Sigmoid colon (tissue), 7 donors: ENCODE measurements around the gene MTFP1. TPM values are rescaled to one million over a fixed set of nuclear protein-coding genes. Genes with fewer than 3 reads are reported as not detected.

Experiments
- DNase-seq: peaks from one replicate; pipeline ENCODE4 v3.0.0-alpha.2; 2019
- H3K27ac ChIP-seq, 4 donors: fragments of 200-600 bp; sonication (generic); one replicate each; pipeline ENCODE4 v1.5.1; 2016 to 2019; ENCODE audit warnings: mild to moderate bottlenecking in 1 of 4
- H3K27me3 ChIP-seq, 3 donors: fragments of 200-600 bp; sonication (generic); one replicate each; pipeline ENCODE4 v1.5.1; 2019; ENCODE audit warnings: mild to moderate bottlenecking in 1 of 3
- H3K36me3 ChIP-seq, 4 donors: fragments of 200-600 bp; sonication (generic); one replicate each; pipeline ENCODE4 v1.5.1; 2016 to 2019
- H3K4me1 ChIP-seq, 4 donors: fragments of 200-600 bp; sonication (generic); one replicate each; pipeline ENCODE4 v1.5.1; 2017 to 2019
- H3K4me3 ChIP-seq, 4 donors: fragments of 200-600 bp; sonication (generic); one replicate each; pipeline ENCODE4 v1.5.1; 2017 to 2019; ENCODE audit warnings: mild to moderate bottlenecking in 2 of 4, moderate library complexity in 1 of 4
- H3K9me3 ChIP-seq, 4 donors: fragments of 200-600 bp in 3 of 4; sonication (generic) in 3 of 4; one replicate each; pipeline versions ENCODE4 v1.5.1 to v1.6.1; 2013 to 2019
- CTCF ChIP-seq, 4 experiments: fragments of 450-650 bp in 3 of 4; fragments of 200-600 bp in 1 of 4; IDR thresholded peaks; one replicate each; pipeline ENCODE4 v1.5.1; 2016 to 2019; ENCODE audit warnings: antibody characterized with exemption in 4 of 4, mild to moderate bottlenecking in 3 of 4, moderate library complexity in 2 of 4
- EP300 ChIP-seq, 4 donors: sonication (generic); formaldehyde crosslinking; IDR thresholded peaks; one replicate each; pipeline ENCODE4 v1.6.1; 2017; ENCODE audit warnings: antibody characterized with exemption in 4 of 4
- POLR2A ChIP-seq, 2 donors: fragments of 450-650 bp; IDR thresholded peaks; one replicate each; pipeline ENCODE4 v1.6.1; 2016; ENCODE audit warnings: antibody characterized with exemption in 2 of 2, mild to moderate bottlenecking in 2 of 2, moderate library complexity in 2 of 2
- POLR2AphosphoS5 ChIP-seq, 4 donors: sonication (generic); formaldehyde crosslinking; IDR thresholded peaks; one replicate each; pipeline ENCODE4 v1.6.1; 2017; ENCODE audit warnings: antibody characterized with exemption in 4 of 4
- WGBS, 2 donors: extraction: QIAGEN DNeasy Blood & Tissue Kit; methylation state at CpG; one replicate each; pipeline ENCODE4 v1.1.7; 2013; 5-methylcytosine and 5-hydroxymethylcytosine counted together
- intact Hi-C: fragments of 100-400 bp; cut with DNase I; formaldehyde crosslinking; loops from one replicate; pipeline ENCODE4 v1.15.1; 2023
- polyA plus RNA-seq, 3 donors: library from polyadenylated mRNA; stranded (reverse); fragments of 200-250 nt; gene quantifications; one replicate each; pipeline ENCODE4 v1.2.3, GENCODE V29; 2013
- total RNA-seq, 4 donors: library from RNA; depleted of rRNA; stranded (reverse); fragments of >200 nt; gene quantifications; one replicate each; pipeline ENCODE4 v1.1.0, GENCODE V29; 2016
- donor health status: healthy with polysubstance abuse.
- donor health status: Bipolar disorder and iron deficiency.
- donor health status: healthy.

MTFP1 gene
- total and polyA plus RNA-seq, 7 donors, result 2.9 to 38.5 (median 7.1) TPM

GRCh38 chr22:30453731-30454510 is 28.4 kb downstream of the MTFP1 start:
- Histone ChIP-seq H3K4me1 (no peaks in the 10 kb centered on the region), H3K27me3 (peaks cover 0 to 10% (median 0%) of the 10 kb centered on the region in 3 donors), H3K27ac (no peak overlapping the region), H3K4me3 (no peak overlapping the region), H3K36me3 (no peaks in the 10 kb centered on the region), H3K9me3 (no peaks in the 10 kb centered on the region)
- whole genome bisulfite sequencing, 2 donors, result 64 to 70% methylated on average over 6 of the region's 6 CpGs
- TF ChIP-seq EP300 (IDR thresholded peaks at IDR 0.05) (no peak), POLR2A (IDR thresholded peaks at IDR 0.05) (no peak), CTCF (IDR thresholded peaks at IDR 0.05) (no peak), POLR2AphosphoS5 (IDR thresholded peaks at IDR 0.05) (no peak)
- no peak for DNase-seq
- intact Hi-C loops, result no loop called here

DNA sequence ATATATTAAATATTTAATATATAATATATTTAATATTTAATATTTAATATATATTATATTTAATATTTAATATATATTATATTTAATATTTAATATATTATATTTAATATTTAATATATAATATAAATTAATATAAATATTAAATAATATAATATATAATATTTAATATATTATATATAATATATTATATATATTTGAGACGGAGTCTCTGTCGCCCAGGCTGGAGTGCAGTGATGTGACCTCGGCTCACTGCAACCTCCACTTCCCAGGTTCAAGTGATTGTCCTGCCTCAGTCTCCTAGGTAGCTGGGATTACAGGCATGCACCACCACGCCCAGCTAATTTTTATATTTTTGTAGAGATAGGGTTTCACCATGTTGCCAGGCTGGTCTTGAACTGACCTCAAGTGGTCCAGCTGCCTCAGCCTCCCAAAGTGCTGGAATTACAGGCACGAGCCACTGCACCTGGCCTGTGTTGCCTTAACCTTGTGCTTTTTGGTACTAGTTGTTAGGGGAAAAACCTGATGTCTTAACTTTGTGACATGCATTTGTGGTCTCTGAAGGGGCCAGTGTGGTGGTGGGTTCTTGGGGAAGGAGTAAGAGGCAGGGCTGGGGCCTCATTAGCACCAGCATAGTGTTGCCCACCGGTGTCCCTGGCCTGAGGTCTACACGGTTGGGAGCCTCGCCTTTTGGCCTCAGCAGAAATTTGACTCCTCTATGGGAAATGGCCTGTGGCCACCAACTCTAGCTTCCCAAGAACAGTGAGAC is 29.7 kb downstream of the MTFP1 start:
- TF ChIP-seq POLR2AphosphoS5 (IDR thresholded peaks at IDR 0.05), result no peak
- no peak for TF ChIP-seq EP300 (IDR thresholded peaks at IDR 0.05)
- TF ChIP-seq POLR2A (IDR thresholded peaks at IDR 0.05), result no peak
- no peak for TF ChIP-seq CTCF (IDR thresholded peaks at IDR 0.05)
- Histone ChIP-seq H3K27me3 (peaks cover 0 to 12% (median 0%) of the 10 kb centered on the region in 3 donors), H3K9me3 (no peaks in the 10 kb centered on the region), H3K4me3 (no peak overlapping the region), H3K36me3 (no peaks in the 10 kb centered on the region), H3K4me1 (no peaks in the 10 kb centered on the region), H3K27ac (no peak overlapping the region)
- intact Hi-C loops, result no loop called here
- no peak for DNase-seq
- WGBS, 2 donors, result 88 to 94% methylated on average over 8 of the region's 8 CpGs

GRCh38 chr22:30457981-30458380 is 32.4 kb downstream of the MTFP1 start:
- H3K4me3 ChIP-seq, result no peak overlapping the region
- TF ChIP-seq CTCF (IDR thresholded peaks at IDR 0.05), result no peak
- TF ChIP-seq EP300 (IDR thresholded peaks at IDR 0.05), result no peak
- no peak for TF ChIP-seq POLR2AphosphoS5 (IDR thresholded peaks at IDR 0.05)
- TF ChIP-seq POLR2A (IDR thresholded peaks at IDR 0.05), result no peak
- no peak overlapping the region for H3K27ac ChIP-seq
- 75 to 86% methylated on average over 8 of the region's 8 CpGs for WGBS, 2 donors
- H3K9me3 ChIP-seq, result no peaks in the 10 kb centered on the region
- H3K36me3 ChIP-seq, result no peaks in the 10 kb centered on the region
- intact Hi-C loops, result no loop called here
- H3K4me1 ChIP-seq, result no peaks in the 10 kb centered on the region
- DNase-seq, result no peak
- H3K27me3 ChIP-seq, result peaks cover 0 to 12% (median 0%) of the 10 kb centered on the region in 3 donors

DNA sequence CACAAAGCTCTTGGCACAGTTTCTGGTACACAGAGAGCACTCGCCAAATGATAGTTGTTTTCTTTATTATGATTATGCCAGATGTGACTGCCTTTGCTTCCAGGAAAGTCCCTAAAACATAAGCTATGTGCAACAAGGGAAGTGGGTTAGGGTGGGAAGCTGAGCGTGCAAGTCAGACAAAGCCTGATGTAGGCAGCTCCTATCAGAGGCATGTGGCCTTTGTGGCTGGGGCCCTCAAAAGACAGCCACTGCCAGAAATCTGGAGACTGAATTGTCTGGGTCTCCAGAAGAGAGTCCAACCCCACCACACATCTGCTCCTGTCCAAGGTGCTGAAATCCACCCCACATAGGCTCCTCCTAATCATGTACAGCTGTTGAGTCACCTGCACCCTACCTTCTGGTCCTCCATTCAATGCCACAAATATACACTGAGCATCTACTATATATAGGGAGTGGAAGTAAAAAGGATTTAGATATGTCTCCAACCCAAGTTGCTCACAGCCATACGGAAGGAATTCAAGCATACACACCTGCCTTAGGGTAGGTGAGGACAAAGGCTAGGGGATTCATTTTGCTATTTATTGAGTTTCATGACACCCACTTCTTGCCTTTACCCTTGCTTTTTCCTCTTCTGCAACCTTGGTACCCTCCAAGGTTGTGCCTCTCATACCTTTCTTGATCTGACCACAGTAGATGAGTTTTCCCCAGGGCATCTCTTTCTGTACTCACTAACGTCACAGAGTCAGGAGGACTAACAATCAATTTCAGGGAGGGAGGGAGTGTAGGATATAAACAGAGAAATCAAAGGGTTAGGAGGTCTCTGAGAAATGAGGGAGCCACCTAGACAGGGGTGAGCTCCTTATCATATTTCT is 33.8 kb downstream of the MTFP1 start:
- no peaks in the 10 kb centered on the region for H3K36me3 ChIP-seq
- no peak for DNase-seq
- 45 to 72% methylated on average over 4 of the region's 4 CpGs for WGBS, 2 donors

More for the DNA sequence above, 33.8 kb downstream of the MTFP1 start:
- no peak overlapping the region for H3K27ac ChIP-seq
- H3K4me3 ChIP-seq, result no peak overlapping the region
- peaks cover 0 to 12% (median 0%) of the 10 kb centered on the region in 3 donors for H3K27me3 ChIP-seq
- no peaks in the 10 kb centered on the region for H3K9me3 ChIP-seq
- intact Hi-C loops, result no loop called here
- TF ChIP-seq POLR2A (IDR thresholded peaks at IDR 0.05) (no peak), EP300 (IDR thresholded peaks at IDR 0.05) (no peak), CTCF (IDR thresholded peaks at IDR 0.05) (no peak), POLR2AphosphoS5 (IDR thresholded peaks at IDR 0.05) (no peak)
- no peaks in the 10 kb centered on the region for H3K4me1 ChIP-seq
